Stimulated activated CD4-positive, alpha-beta T cell treated with anti-CD3 and anti-CD28 coated beads, Interleukin-12 subunit alpha, Interleukin-12 subunit beta, amount 100 ng/mL, for 24 hours (primary cell): ENCODE measurements around the gene SYT8.
A peak's percentile ranks its signal among the peaks of the same experiment; 100 is the strongest.

ENCODE experiments used
- DNase-seq, 2 experiments: peaks; one replicate each; pipeline ENCODE4 v3.0.0-alpha.2; 2020; ENCODE audit warnings: low read depth in 2 of 2

SYT8 gene

DNA sequence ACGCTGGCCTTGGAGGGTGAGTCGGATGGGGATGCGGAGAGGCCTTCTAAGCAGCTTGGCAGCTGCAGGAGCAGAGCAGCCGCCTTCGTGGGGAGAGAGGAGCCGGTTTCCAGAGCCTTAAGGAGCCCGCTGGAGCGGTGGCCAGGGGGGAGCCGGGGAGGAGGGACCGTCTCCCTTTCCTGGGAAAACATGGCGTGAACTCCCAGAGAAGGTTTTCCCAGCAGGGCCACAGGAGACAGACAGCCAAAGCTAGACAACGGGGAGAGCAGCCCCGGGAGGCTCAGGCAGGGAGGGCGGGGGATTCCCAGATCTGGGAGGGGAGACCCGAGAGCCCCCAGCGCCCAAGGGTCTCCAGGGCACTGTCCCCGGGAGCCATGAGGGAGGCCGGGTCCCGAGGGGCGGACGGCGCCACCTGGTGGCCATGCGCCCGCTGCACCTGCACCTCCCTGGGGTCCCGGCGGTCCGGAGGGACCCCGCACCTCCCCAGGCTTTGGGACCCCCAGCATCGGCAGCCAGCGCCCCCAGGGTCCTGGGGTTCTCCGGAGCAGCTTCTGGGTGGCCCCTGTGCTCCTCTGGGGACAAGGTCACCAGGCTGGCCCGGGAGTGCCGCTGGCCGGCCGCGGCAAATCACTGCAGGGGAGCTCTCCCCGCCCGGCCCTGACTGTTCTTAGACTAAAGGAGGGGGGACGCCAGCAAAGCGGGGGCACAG lies 2.4 kb upstream of the SYT8 start:
- peak in 1 of 2 experiments; percentile 54 for DNase-seq

DNA sequence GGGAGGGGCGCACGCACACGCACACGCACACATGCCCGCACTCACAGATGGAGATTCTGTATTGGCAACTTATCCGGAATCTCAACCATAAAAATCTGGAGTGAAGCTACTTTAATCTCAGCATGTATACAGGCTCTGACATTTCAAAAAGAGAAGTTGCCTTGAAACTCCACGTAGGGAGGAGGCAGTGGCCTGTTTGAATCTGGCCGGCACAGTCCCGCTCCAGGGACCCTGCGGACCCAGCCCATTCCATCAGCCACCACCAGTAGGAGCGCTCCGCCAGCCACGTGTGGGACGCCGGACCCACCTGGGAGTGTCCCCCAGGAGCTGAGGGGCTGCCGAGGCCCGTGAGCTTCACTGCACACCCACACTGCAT lies 1.9 kb upstream of the SYT8 start:
- DNase-seq: no peak

DNA sequence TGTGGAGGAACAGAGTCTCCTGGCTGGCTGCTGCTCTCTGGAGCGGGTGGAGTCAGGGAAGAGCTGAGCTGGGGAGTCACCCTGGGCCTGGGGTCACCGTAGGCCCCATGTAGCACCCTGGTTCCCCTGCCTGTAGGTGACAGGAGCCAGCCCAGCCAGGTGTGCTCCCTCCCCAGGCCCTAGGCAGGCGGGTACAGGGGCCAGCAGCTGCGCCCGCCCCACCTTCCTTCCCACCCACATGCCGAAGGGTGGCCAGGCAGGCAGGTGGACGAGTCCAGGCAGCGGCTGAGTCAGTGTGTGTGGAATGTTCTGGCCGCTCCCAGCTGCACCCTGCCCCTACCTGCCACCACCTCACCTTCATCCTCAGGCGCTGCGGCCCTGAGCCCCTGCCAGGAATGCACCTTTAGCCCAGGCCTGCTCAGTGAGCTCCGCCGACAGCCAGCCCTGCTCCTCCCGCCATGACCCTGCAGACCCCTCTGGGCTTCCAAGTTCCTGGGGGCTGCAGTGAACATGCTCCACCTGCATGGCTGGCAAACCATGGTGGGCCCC lies 654 bp upstream of the SYT8 start:
- no peak for DNase-seq

DNA sequence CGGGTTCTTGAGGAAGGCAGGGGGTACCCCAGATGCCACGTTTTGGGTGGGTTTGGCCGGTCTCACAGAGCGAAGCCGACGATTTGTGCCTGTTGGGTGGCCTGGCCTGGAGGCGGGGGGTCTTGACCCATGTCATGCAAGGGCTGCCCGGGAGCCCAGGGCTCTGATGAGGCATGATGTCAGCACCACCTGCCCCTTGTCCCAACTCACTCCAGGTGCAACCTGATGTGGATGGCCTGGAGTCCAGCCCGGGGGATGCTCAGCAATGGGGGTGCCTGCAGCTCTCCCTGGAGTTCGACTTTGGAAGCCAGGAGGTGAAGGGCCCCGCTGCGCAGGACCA lies 851 bp downstream of the SYT8 start:
- no peak for DNase-seq

DNA sequence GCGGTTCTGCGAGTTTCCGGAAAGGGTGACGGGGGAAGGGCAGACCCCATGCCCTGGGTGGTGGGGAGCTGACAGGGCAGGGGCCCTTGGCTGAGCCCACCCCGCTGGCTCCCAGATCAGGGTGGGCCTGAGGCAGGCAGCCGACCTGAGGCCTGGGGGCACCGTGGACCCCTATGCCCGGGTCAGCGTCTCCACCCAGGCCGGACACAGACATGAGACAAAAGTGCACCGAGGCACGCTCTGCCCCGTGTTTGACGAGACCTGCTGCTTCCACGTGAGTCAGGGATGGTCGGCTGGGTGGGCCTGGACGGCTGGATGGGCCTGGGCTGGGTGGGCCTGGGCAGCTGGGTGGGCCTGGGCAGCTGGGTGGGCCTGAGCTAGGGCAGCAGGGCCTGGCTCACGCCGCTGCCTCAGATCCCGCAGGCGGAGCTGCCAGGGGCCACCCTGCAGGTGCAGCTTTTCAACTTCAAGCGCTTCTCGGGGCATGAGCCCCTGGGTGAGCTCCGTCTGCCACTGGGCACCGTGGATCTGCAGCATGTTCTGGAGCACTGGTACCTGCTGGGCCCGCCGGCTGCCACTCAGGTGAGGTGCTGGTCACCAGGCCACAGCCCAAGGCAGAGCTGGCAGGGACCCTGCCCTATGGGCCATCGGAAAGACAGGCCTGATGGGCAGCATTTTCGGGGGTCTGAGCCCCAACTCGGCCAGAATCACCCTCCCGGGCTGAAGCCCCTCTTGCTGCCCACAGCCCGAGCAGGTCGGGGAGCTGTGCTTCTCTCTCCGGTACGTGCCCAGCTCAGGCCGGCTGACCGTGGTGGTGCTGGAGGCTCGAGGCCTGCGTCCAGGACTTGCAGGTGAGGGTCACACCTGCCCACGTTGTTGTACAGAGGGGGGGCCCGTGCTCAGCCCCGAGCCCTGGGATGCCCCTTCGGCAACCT lies 1.5 kb downstream of the SYT8 start:
- no peak for DNase-seq

DNA sequence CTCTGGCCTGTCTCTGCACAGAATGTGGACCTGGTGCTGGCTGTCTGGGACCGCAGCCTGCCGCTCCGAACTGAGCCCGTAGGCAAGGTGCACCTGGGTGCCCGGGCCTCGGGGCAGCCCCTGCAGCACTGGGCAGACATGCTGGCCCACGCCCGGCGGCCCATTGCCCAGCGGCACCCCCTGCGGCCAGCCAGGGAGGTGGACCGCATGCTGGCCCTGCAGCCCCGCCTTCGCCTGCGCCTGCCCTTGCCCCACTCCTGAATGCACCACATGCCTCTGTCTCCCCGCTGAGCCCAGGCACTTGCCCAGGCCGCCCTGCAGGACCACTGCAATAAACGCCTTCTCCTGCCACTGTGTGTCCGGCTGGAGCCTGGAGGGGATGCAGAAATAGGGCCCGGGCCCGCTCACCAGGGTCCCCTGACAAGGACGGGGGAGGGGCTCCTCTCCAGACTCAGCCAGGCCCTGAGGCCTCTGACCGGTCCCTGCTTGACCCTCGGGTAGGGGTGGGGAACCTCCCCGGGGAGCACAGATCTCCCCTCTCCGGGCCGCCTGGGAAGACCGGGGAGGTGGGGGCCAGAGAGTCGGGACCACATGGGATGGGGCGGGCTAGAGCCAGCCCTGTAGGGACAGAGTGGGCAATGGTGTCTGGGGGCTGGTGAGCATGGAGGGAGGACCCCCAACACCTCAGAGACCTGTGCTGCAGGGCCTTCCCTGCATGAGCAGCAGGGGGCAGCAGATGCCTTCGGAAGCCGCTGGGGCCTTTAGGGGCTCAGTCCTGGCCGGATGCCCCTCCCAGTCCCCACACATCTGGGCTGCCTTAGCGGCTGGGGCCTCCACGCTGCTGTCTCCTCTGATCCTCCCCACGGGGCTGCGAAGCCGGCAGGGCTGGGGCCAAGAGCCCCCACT lies 2.6 kb downstream of the SYT8 start:
- DNase-seq: peak; percentile 62 to 68

DNA sequence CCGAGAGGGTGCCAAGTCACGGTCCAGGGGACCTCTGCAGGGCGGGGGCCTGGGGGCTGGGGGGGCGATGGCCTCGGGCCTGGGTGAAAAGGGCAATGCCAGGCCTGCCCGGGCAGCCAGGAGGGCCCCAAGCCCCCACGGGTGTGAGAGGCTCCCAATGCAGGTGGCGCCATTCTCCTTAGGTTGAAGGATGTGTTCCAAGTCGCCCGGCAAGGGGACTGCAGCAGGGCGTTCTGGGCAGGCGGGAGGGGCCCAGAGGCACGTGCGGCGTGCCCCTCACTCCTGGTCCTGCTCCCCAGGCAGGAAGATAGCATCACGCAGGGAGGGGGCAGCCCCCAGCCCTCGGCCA lies 3.3 kb downstream of the SYT8 start:
- no peak for DNase-seq

DNA sequence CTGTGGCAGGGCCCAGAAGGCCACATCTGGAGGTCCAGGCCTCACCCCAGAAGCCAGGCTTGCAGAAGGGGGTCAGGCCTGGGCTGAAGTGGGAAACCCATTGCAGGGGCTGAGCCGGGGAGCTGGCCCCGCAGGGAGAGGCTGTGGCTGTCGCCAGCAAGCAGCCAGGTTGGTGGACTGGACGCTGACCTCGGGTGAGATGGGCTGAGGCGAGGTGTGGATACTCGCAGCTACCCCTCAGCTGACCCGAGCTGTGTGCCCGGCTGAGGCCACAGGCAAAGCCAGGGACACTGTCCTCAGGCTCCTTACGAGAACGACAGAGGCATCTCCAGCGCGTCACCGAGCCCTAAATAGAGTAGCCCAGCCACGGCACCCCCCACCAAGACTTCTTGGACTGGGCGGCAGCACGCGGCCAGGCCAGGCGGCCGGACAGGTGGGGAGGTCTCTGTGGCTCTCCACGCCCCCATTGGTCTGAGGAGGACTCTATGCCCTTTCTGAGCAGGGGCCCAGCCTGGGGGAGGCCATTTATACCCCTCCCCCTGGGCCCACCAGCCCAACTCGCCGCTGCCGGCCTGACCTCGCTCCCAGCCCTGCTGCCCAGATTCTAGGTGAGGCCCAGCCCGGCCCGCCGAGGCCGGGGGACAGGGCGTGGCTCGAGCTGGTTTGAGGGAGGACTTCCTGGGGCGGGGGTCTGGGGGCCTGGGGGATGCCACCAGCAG lies 3.8 kb downstream of the SYT8 start, which contains the start of gene TNNI2:
Gene TNNI2 (plus strand): TSS at position 556 of the 719 bp plus-strand sequence. CDS start 716 bp downstream, outside the sequence.
- no peak for DNase-seq

DNA sequence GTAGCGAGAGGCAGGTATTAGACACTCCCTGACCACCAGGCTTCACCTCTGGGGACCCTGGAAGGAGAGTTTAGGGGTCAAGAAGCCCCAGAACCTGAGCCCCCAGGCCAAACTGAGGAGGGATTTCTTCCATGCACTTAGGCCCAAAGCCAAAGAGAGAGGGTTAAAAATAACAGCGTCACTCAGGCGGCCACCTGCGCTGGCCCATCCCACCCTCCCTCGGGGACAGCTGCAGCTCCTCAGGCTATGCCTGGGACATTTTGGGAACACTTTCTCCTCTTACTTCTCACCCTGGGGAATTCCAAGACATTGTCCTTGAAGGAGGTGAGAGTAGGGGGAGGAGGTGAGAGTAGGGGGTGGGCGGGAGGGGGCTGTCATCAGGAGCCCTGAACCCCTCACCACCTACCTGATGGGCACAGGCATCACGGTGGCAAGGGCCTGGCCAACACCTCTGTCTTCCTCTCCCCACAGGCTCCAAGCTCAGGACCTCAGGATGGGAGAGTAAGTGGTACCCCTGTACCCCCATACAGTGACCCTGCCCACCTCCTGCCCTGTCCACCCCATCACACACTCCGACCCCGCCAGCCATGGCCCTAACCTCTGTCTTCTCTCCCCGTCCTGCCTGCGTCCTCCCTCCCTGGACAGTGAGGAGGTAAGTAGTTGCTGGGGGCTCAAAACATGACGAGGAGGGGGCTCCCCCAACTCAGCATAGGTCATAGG lies 4.6 kb downstream of the SYT8 start:
- DNase-seq: no peak

DNA sequence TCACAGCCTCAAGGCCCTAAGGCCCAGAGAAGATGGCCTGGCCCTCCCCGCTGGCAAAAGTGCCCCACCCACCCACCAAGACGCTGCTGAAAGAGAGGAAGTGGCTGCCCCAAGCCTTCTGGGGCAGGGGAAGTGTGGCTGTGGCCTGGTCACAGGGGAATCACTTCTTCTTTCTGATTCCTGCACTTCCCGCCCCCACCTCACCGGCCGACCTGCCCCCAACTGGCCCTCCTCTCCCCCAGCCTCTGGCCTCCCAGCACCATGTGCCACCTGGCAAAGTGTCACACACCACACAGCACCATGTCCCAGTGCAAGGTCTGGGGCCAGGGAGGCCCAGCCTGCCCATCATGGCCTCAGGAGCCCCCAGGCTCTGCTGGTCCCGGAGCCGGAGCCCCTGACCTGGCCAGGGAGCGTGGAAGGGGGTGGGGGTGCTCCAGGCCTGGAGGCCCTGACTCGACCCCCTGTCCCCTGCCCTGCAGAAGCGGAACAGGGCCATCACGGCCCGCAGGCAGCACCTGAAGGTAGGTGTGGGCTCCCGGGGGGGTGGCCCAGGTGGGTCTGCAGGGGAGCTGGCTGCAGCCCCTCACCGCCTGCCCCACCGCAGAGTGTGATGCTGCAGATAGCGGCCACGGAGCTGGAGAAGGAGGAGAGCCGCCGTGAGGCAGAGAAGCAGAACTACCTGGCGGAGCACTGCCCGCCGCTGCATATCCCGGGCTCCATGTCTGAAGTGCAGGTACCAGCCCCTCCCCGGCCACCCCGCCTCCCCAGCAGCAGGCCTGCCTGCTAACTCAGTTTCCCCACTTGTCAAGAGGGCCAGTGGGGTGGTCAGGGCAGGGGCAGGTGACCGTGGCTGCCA lies 5.4 kb downstream of the SYT8 start:
- DNase-seq: no peak

DNA sequence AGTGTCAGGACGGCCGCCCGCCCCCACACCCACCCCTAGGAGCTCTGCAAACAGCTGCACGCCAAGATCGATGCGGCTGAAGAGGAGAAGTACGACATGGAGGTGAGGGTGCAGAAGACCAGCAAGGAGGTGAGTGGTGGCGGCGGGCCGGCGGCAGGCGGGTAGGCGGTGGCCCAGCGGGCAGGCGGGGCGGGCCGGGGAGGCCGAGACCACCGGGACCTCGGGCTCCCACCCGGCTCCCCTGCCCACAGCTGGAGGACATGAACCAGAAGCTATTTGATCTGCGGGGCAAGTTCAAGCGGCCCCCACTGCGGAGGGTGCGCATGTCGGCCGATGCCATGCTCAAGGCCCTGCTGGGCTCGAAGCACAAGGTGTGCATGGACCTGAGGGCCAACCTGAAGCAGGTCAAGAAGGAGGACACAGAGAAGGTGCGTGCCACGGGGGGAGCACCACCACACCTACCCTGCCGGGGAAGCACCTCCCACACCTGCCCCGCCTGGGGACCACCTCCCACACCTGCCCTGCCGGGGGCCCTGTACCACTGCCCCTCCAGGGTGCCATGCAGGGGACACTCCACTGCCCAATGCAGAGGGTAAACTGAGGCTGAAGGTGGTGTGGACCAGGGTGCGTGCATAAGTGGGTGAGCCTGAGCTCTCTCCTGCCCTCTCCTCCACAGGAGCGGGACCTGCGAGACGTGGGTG lies 6.1 kb downstream of the SYT8 start:
- DNase-seq: no peak

DNA sequence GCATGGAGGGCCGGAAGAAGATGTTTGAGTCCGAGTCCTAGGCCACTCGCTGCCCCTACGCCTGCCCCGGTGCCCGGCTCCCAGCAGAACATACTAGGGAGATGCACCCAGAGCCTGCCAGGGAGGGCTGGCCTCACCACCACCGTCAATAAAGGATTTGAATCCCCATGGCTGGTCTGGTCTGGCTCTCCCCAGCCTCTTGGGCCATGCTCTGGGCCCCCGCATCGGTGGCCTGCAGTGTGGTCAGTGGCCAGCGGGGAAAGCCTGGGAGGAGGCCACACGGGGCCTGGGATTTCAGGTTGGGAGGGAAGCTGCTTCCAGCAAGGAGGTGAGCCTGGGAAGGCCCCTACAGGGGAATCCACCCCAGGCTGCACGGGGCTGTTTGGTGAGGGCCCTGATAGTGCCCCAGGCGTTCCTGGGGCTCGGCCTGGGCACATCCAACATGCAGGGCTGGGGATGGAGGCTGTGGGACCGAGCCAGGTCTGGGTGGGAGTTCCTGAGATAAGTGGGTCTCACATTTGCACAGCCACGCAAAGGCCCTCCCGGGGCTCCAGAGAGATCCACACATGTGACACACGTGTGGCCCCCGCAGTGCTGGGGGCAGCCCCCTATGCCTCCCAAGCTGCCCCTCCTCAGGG lies 6.8 kb downstream of the SYT8 start:
- DNase-seq: no peak

DNA sequence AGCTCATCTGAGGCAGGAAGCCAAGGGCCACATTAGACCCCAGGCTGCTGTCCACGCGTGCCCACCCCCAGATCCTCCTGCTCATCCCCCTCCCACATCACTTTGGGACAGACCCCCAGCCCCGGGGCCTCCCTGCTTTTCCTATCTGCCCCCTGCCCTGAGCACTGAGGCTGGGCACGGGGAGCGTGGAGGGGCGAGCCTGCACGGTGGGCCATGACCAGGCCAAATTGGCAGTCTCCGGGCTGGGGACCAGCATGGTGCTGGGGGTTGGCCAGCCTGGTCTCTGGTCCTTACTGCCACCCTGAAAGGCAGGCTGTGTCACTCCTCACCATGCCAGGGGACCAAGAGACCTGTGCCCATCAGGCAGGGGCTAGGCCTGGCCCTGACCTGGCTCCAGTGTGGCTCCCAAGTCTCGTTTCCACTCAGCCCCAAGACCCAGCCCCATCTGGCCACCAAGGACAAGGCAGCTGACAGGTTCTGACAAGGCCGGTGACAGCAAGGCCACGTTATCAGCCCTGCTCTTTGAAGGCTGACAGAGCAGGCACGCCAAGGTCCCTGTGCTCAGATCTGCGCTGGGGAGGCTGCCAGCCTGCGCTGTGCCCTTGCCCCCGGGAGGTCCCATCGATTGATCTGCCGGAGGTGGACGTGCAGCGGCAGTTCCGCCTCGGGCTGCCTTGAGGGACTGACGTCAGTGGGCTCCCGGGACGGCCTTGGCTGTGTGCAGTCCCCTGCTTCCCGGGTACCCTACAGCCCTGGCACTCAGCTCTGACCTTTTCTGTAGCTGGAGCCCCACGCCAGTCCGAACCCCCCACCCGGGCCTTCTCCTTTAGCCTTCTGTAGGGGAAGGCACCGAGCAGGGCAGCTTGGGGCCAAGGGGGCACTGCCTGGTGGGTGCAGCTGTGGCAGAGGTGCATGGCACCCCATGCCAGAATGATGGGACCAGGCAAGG lies 7.6 kb downstream of the SYT8 start:
- no peak for DNase-seq

DNA sequence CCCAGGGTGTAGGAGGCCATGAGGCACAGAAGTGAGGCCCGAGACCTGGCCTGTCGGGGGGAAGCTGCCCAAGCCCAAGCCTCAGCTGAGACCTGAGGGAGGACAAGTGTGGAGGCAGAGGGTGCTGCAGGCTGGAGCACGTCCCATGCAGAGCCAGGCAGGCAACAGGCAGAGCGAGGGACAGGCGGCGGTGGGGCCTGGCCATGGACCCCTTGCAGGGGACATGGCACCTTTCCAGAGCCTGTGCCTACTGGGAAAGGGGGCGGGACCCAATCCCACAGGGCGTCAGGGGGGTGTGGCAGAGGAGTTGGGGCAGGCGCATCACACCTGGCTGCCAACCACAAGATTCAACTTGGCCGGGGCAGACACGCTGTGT lies 8.3 kb downstream of the SYT8 start:
- DNase-seq: no peak

DNA sequence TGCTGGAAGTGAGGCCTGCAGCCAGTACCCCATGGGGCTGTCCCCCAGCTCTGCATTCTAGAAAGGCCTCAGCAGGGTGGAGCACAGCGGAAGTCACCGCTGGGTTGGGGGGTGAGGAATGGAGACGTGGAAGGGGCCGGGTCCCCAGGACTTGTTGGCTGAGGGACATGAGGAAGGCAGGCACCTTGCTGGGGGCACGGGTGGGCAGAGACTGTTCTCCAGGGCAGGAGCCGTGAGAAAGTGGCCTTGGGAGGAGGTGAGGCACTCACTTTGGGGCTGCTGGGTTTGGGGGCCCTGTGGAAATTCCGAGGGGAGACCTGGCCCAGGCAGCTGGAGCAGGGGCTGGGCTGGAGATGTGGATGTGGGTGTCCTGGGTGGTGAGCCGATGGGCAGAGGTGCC lies 9.0 kb downstream of the SYT8 start:
- no peak for DNase-seq

DNA sequence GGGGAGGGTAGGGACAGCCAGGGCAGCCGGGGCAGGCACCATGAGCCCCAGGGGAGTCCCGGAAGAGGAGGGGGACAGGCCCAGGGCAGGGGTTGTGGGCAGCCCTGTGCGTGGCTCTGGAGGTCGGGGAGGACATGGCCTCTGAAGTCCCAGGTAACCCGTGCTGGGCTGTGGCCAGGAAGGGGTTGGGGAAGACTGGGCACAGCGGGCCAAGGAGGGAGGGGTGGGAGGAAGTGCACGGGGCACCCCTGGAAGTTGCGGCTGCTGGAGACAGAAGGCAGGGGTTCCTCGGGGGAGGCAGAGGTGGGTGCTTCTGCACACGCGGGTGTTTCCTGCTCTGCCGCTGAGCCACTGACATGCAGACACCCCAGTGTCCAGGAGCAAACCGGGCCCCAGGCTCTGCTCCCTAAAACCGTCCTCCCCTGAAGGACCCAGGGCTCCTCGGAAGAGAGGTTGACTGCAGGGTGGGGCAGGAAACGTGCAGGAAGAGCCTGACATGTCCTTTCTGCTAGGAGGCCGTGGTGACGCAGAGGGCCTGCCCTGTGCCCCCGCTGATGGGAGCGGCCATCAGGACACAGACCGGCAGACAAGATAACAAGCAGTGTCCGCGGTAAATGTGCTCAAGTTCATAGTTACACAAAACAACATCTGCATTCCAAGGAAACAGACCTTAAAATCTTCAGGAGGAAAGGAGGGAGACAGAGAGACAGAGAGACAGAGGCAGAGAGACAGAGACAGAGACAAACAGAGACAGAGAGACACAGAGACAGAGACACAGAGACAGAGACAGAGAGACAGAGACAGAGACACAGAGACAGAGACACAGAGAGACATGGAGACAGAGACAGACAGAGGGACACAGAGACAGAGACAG lies 9.7 kb downstream of the SYT8 start:
- DNase-seq: no peak

DNA sequence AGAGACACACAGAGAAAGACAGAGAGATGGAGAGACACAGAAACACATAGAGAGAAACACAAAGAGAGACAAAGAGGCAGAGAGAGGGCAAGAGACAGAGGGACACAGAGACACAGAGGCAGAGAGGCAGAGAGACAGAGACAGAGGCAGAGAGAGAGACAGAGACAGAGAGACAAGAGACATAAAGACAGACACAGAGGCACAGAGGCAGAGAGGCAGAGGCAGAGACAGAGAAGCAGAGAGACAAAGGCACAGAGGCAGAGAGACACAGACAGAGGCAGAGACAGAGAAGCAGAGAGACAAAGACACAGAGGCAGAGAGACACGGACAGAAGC lies 10.3 kb downstream of the SYT8 start:
- no peak for DNase-seq
